ENCODE measurements around the gene SORCS1.

GRCh38 chr10:106619346-106619745, 545.2 kb downstream of the SORCS1 start:
- TF ChIP-seq CTCF (conservative IDR thresholded peaks at IDR 0.05; ENCODE audit: low read depth, low read length), result no peak
- TF ChIP-seq EZH2phosphoT487 (IDR thresholded peaks at IDR 0.05; ENCODE audit: borderline replicate concordance, low read length), result no peak
